Activated effector memory CD4-positive, alpha-beta T cell treated with Interleukin-2 at 50 U/mL for 16 hours (primary cell): Measurements from ENCODE around the gene PROM2.
"Not testable (repeated sequence)": the region's sequence is repeated elsewhere in the genome, so short reads cannot be mapped to it uniquely, and the experiment has no call there.

Source experiments
- DNase-seq: peaks from one replicate; pipeline ENCODE4 v3.0.0-alpha.2; 2020

The PROM2 gene

GRCh38 chr2:95269745-95270144 is 4.5 kb upstream of the PROM2 start:
- DNase-seq = not testable (repeated sequence)

- DNase-seq = no peak
These were observed 3.6 kb upstream of the PROM2 start for GRCh38 chr2:95270541-95271081.

DNA sequence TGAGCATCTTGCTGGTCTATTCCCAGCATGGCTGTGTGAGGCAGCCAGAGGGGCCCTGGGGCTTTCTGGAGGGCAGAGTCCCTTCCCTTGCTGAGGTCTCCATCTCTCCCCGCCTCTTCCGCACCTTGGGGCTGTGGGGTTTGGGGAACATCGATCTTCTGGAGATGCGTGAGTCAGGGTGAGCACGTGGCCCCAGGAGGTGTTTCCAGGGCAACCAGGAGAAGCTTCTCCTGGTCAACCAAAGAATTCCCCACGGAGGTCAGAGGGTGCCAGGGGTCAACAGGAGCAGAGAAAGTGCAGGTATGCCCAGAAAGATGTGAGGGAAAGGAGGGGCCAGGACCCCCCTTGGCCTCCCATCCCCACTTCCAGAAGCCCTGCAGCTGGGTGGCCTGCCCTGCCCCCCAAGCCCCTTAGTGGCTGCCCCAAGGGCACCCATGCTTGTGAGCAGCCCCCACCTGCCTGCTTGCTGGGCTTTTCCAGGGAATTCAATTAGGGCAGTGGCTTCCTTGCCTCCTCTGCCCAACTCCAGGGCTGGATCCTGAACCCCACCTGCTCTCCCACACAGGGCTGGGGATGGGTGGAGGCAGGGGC is 2.8 kb upstream of the PROM2 start:
- DNase-seq = no peak

DNA sequence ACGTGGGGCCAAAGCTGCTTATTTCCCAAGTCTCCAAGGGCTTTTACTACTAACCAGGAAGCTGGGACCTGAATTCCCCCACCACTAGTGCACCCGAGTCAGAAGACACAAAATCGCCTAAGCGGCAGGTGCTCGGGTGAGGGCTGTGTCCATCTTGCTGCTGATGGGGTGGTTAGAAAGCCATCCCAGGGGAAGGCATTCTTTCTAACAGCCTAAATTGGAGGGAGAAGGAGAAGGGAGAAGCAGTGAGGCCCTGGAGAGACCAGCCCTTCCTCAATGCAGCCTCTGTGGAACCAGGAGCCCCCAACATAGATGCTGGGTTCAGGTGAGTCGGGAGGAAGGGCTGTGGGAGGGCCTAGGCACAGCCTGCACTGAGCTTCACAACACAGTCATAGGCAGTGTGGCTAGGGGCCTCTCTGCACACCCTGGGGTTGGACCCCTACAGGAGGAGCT is 1.9 kb upstream of the PROM2 start:
- DNase-seq = no peak

- DNase-seq = no peak
These were observed 1.5 kb upstream of the PROM2 start for GRCh38 chr2:95272781-95273180.

DNA sequence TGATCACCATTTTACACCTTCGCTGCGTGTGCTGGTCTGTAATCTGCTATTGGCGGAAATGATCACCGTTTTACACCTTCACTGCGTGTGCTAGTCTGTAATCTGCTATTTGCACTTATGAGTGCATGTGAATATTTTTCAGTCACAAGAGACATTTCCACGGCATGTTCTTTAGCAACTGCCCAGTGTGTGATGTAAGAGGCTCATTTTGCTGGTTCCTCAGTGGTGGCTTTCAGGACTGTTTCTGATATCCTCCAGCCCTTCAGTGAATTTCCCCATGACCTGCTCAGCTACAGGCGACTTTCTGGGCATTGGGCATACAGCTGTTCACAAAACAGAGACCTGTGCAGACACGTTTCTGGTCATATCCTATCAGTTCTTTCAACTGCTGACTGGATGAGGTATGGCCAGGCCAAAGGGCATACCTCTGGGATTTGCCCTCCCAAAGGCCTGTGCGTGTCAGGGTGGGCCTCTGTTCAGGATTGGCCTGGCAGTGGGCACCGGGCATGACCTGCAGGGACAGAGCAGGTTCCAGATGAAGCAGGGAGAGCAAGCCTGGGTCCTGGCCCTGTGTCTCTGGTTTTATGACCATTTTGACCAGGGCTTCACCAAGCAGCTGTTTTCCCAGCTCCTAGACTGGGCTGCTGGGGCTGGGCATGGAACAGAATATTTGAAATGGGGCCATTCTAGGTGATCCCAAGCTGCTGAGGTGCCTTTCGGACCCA is 521 bp upstream of the PROM2 start:
- DNase-seq = no peak

DNA sequence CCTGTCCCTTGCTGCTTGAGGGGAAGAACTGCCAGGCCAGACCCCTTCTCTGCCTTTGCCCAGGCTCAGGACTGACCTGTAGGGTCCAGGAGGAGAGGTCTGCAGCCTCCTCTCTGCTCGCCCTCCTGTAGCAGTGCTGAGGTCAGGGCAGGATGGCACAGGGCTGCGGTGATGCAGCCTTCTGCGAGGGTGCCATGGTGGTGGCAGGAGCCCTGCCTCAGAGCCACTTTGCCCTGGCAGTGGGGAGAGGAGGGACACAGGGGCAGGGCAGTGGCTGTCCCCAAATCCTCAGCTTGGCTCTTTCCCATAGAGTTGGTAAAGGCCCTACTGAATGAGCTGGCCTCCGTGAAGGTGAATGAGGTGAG is 884 bp downstream of the PROM2 start:
- DNase-seq = no peak

GRCh38 chr2:95275601-95276243 is 1.5 kb downstream of the PROM2 start:
- no peak for DNase-seq

DNA sequence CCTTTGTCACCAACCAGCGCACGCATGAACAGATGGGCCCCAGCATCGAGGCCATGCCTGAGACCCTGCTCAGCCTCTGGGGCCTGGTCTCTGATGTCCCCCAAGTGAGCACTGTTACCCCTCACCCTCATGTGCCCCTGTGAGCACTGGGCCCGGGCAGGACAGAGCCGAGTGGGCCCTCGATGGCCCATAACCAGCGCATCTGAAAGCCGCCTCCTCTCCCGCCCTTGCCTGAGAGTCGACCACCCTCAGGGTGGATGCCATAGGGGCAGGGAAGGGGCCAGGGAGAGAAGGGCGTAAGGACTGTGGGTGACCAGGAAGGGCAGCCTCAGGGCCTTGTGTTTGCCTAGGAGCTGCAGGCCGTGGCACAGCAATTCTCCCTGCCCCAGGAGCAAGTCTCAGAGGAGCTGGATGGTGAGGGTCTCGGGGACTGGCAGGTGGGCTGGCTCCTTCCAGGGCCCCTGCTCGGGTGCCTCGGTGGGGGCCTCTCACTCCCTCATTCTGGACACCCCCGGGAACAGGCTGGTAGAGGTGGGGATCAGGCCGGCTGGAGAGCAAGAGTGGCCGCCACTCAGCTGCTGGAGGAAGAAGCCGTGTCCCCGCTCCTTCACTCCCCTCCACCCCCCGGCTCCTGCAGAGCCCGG is 2.1 kb downstream of the PROM2 start:
- DNase-seq = no peak

DNA sequence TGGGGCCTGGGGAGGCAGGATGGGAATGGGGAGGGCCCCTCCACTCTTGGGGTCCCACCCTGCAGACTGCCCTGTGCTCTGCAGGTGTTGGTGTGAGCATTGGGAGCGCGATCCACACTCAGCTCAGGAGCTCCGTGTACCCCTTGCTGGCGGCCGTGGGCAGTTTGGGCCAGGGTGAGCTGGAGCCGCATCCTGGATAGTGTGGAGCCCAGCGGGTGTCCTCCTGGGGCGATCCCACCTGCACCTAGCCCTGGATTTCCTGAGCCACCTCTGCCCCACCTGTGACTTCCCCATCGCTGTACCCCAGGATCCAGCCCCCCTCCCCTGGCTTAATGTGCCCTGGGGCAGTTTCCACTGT is 2.6 kb downstream of the PROM2 start:
- no peak for DNase-seq

- no peak for DNase-seq
These were observed 3.1 kb downstream of the PROM2 start for GRCh38 chr2:95277246-95277906.

GRCh38 chr2:95278051-95278471 is 3.8 kb downstream of the PROM2 start:
- DNase-seq = no peak

DNA sequence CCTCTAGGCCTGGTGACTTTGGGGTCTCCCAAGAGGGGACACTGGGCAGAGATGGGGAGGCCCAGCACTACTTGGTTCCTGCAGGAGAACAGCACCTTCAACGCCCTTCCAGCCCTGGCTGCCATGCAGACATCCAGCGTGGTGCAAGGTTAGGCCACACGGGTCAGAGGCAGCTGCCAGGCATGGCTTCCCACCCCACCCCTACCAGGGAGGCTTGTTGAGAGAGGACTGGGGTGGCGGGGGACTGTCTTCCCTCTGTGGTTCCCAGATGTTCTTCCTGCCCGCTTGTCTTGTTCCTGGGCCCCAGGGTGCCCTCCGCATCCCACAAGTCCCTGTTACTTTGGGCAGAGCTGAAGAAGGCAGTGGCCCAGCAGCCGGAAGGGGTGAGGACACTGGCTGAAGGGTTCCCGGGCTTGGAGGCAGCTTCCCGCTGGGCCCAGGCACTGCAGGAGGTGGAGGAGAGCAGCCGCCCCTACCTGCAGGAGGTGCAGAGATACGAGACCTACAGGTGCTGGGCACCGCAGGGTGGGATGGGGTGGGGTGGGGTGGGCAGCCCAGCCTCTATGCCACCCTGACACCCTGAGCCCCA is 4.5 kb downstream of the PROM2 start:
- DNase-seq = no peak

DNA sequence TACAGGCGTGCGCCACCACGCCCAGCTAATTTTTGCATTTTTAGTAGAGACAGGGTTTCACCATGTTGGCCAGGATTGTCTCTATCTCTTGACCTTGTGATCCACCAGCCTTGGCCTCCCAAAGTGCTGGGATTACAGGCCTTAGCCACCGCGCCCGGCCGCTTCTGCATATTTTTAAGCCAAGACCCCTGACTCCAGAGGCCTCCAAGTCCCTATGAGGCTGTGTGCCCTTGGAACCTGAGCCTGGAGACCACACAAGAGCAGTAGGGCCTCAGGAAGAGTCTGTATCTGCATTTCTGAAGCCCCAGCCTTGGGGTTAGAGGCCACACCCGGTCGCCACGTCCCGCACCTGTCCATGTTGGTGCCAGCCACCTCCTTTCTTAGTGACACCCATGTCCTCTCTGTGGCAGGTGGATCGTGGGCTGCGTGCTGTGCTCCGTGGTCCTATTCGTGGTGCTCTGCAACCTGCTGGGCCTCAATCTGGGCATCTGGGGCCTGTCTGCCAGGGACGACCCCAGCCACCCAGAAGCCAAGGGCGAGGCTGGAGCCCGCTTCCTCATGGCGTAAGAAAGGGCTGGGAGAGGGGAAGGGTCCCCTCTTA is 5.3 kb downstream of the PROM2 start:
- no peak for DNase-seq

GRCh38 chr2:95281071-95281470 is 6.8 kb downstream of the PROM2 start:
- DNase-seq = no peak

DNA sequence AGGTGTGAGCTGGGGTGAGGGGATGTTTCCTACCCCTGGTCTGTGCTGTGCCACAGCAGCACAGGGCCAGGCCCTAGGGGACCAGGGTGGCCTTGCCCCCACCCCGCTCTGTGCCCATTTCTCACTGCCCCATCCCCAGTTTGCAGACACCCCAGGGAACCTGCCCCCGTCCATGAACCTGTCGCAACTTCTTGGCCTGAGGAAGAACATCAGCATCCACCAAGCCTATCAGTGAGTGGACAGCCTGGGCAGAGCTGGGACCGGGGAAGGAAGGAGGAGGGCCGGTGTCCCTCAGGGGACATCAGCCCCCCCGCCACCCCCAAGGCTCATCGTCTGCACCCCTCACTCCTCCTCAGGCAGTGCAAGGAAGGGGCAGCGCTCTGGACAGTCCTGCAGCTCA is 7.5 kb downstream of the PROM2 start:
- no peak for DNase-seq

DNA sequence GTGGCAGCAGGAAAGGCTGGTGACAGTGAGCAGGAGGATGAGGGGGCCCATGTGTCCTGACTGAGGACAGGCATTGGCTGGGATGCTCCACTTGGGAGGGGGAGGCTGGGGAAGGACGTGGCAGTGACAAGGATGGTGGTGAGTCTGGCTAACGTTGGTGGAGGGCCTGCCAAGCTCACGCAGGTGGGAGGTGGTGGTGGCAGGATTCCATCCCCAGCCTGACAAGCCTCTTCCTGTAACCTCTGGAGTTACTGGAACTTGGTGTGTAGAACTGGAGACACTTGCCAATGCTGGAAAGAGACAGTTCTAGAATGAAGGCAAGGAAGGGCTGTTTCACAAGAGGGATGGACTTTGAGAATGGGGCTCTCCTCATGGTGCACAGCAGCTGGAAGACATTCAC is 8.2 kb downstream of the PROM2 start:
- no peak for DNase-seq

DNA sequence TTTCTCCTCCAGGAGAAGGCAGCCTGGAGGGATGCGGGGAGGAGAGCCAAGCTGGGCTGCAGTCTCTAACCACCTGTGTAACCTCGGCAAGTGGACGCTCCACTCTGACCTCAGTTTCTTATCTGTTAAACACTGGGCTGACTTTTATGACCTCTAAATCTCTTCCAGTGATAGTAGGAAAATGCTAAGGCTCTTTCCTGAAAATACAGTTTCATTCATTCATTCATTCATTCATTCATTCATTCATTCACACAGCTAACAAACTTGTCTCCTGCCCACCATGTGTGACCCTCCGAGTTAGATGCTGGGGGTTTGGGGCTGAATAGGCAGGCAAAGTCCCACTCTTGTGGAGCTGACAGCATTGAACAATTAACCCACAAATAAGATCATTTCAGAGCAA is 9.3 kb downstream of the PROM2 start:
- DNase-seq = no peak

- no peak for DNase-seq
These were observed 10.8 kb downstream of the PROM2 start for GRCh38 chr2:95284886-95285541.

GRCh38 chr2:95285542-95285932 is 11.3 kb downstream of the PROM2 start:
- no peak for DNase-seq

DNA sequence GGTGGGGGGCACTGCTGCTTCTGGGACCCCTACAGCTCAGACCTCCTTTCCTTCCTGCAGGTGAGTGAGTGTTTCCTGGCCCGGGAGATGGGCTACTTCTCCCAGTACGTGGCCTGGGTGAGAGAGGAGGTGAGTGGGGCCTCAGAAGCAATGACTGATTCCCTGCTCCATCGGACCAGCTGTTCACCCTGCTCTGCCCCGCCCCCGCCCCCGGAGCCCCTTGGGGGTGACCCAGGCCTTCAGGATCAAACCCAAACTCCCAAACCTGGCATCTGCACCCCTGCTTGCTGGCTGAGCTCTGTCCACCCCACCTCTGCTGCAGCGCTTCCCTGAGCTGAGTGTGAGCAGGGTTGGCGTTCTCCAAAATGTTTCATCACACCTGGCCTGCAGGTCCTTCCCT is 13.1 kb downstream of the PROM2 start:
- no peak for DNase-seq

DNA sequence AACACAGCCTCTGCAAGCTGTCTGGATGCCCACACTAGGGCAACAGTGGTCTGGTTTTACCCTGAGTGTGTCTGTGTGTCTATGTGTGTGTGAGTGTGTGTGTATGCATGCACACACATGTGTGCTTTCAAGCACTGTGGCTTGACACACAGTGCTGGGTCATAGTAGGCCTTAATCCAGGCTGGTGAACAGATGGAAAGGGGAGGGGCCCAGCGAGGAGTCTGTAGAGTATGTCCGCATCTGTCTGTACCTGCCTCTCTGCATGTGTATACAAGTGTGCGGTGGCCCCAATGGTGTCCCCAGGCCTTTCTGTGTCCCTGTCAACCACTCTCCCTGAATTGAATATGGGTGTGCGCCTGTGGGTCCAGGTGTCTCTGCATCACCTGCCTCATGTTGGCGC is 13.6 kb downstream of the PROM2 start:
- DNase-seq = no peak
